ENCODE data around the gene ZNF524.
"Not testable (repeated sequence)": the region's sequence is repeated elsewhere in the genome, so short reads cannot be mapped to it uniquely, and the experiment has no call there.

ZNF524 gene

GRCh38 chr19:55599842-55600661 is at the start of gene ZNF524:
TSS of gene ZNF524 (plus strand) at chr19:55600288. CDS start at chr19:55602113, 1,825 bp downstream.
- peak; percentile 66 to 71 for DNase-seq (ENCODE audit: low read depth in 2 of 2, low spot score in 1 of 2)

GRCh38 chr19:55550321-55550650 is 49.8 kb upstream of the ZNF524 start:
- DNase-seq (ENCODE audit: low read depth in 2 of 2, low spot score in 1 of 2): no peak

GRCh38 chr19:55552206-55552605 is 47.9 kb upstream of the ZNF524 start:
- no peak for DNase-seq (ENCODE audit: low read depth in 2 of 2, low spot score in 1 of 2)

- DNase-seq (ENCODE audit: low read depth in 2 of 2, low spot score in 1 of 2): no peak
Measured at GRCh38 chr19:55552620-55553019, 47.5 kb upstream of the ZNF524 start.

- no peak for DNase-seq (ENCODE audit: low read depth in 2 of 2, low spot score in 1 of 2)
Measured at GRCh38 chr19:55553217-55554182, 46.6 kb upstream of the ZNF524 start.

- no peak for DNase-seq (ENCODE audit: low read depth in 2 of 2, low spot score in 1 of 2)
Measured at GRCh38 chr19:55554302-55554701, 45.8 kb upstream of the ZNF524 start.

- no peak for DNase-seq (ENCODE audit: low read depth in 2 of 2, low spot score in 1 of 2)
Measured at GRCh38 chr19:55554741-55555152, 45.3 kb upstream of the ZNF524 start.

- DNase-seq (ENCODE audit: low read depth in 2 of 2, low spot score in 1 of 2): no peak
Measured at GRCh38 chr19:55559684-55560083, 40.4 kb upstream of the ZNF524 start.

GRCh38 chr19:55563261-55563690 is 36.8 kb upstream of the ZNF524 start:
- no peak for DNase-seq (ENCODE audit: low read depth in 2 of 2, low spot score in 1 of 2)

GRCh38 chr19:55566823-55567222 is 33.3 kb upstream of the ZNF524 start:
- DNase-seq (ENCODE audit: low read depth in 2 of 2, low spot score in 1 of 2): no peak

GRCh38 chr19:55567708-55568328 is 32.3 kb upstream of the ZNF524 start:
- DNase-seq (ENCODE audit: low read depth in 2 of 2, low spot score in 1 of 2): no peak

GRCh38 chr19:55569477-55569876 is 30.6 kb upstream of the ZNF524 start:
- DNase-seq (ENCODE audit: low read depth in 2 of 2, low spot score in 1 of 2): not testable (repeated sequence)

- not testable (repeated sequence) for DNase-seq (ENCODE audit: low read depth in 2 of 2, low spot score in 1 of 2)
Measured at GRCh38 chr19:55573929-55574328, 26.2 kb upstream of the ZNF524 start.

GRCh38 chr19:55576746-55577145 is 23.3 kb upstream of the ZNF524 start:
- DNase-seq (ENCODE audit: low read depth in 2 of 2, low spot score in 1 of 2): no peak

- DNase-seq (ENCODE audit: low read depth in 2 of 2, low spot score in 1 of 2): no peak
Measured at GRCh38 chr19:55578031-55578760, 21.9 kb upstream of the ZNF524 start.

- no peak for DNase-seq (ENCODE audit: low read depth in 2 of 2, low spot score in 1 of 2)
Measured at GRCh38 chr19:55578761-55579747, 21.0 kb upstream of the ZNF524 start.

- no peak for DNase-seq (ENCODE audit: low read depth in 2 of 2, low spot score in 1 of 2)
Measured at GRCh38 chr19:55579766-55580621, 20.1 kb upstream of the ZNF524 start.

GRCh38 chr19:55580628-55581144 is 19.4 kb upstream of the ZNF524 start, which contains the start of gene ZNF579:
TSS of gene ZNF579 (minus strand) at chr19:55580848. CDS start at chr19:55579639, 1,209 bp downstream.
- peak; percentile 44 to 47 for DNase-seq (ENCODE audit: low read depth in 2 of 2, low spot score in 1 of 2)

Data from stimulated activated CD8-positive, alpha-beta memory T cell treated with anti-CD3 and anti-CD28 coated beads, Interleukin-4, amount 100 ng/mL, for 1 hour (primary cell).